H1 (cell line): ENCODE measurements around the gene TBC1D22A. TPM values are rescaled to one million over a fixed set of nuclear protein-coding genes. Genes with fewer than 3 reads are reported as not detected.

ENCODE experiments used
- CTCF ChIA-PET: fragments of 300-600 bp; sonication (Branson Sonifier 250); formaldehyde crosslinking; loops from one replicate; lab custom pipeline; 2021; ENCODE audit not compliant: partially characterized antibody; lab: Charles Lee
- POLR2A ChIA-PET: fragments of 300-600 bp; sonication (Branson Sonifier 250); formaldehyde crosslinking; loops from one replicate; lab custom pipeline; 2021; ENCODE audit warnings: inconsistent platforms; ENCODE audit not compliant: partially characterized antibody; lab: Charles Lee
- DNase-seq, 2 experiments: peaks; one replicate each; pipeline versions ENCODE4 v3.0.0 to v3.0.0-alpha.2; 2010 to 2022; ENCODE audit warnings: low spot score in 2 of 2, low read depth in 1 of 2, mixed read lengths in 1 of 2
- FAIRE-seq: peaks from 2 replicates; lab custom pipeline; 2011; peaks lifted over from hg19 to GRCh38; lab: Jason Lieb, UNC
- H2AFZ ChIP-seq: 2 replicates; pipeline ENCODE4 v1.8.1; 2012; ENCODE audit warnings: low read length, inconsistent platforms
- H2AK5ac ChIP-seq: 2 replicates; pipeline ENCODE4 v1.6.1; 2013; ENCODE audit warnings: low read depth, low read length
- H2BK120ac ChIP-seq: replicated peaks from 2 replicates; pipeline ENCODE3; 2013; ENCODE audit warnings: low read depth, low read length, inconsistent platforms
- H2BK12ac ChIP-seq: 2 replicates; pipeline ENCODE4 v1.6.1; 2013; ENCODE audit warnings: low read depth, low read length
- H2BK15ac ChIP-seq: 2 replicates; pipeline ENCODE4 v1.6.1; 2013; ENCODE audit warnings: low read length
- H2BK20ac ChIP-seq: 2 replicates; pipeline ENCODE4 v1.6.1; 2013; ENCODE audit warnings: low read length
- H2BK5ac ChIP-seq: 2 replicates; pipeline ENCODE4 v1.6.1; 2013; ENCODE audit warnings: low read depth, low read length
- H3K14ac ChIP-seq: 2 replicates; pipeline ENCODE4 v1.6.1; 2013; ENCODE audit warnings: inconsistent platforms; ENCODE audit not compliant: insufficient read length
- H3K18ac ChIP-seq: 2 replicates; pipeline ENCODE4 v1.6.1; 2013; ENCODE audit warnings: low read length; ENCODE audit errors: extremely low read depth
- H3K23ac ChIP-seq: 2 replicates; pipeline ENCODE4 v1.6.1; 2013; ENCODE audit warnings: inconsistent platforms; ENCODE audit not compliant: insufficient read length
- H3K23me2 ChIP-seq: 2 replicates; pipeline ENCODE4 v1.6.1; 2013; ENCODE audit warnings: low read depth, low read length
- H3K27ac ChIP-seq: 2 replicates; pipeline ENCODE4 v1.6.1; 2011; ENCODE audit warnings: low read depth, low read length, inconsistent platforms
- H3K27me3 ChIP-seq, 4 experiments: replicated peaks in 1 of 4; 1 replicate in 1 of 4; 2 replicates in 3 of 4; pipeline versions ENCODE4 v1.6.1 to v1.8.1; 2011 to 2013; ENCODE audit warnings: low read length in 3 of 4, mild to moderate bottlenecking in 3 of 4, inconsistent platforms in 2 of 4, mixed read lengths in 2 of 4, moderate library complexity in 1 of 4; ENCODE audit not compliant: control insufficient read depth in 3 of 4, insufficient read depth in 3 of 4; ENCODE audit errors: extremely low read depth in 1 of 4
- H3K36me3 ChIP-seq, 4 experiments: 2 replicates each; pipeline versions ENCODE4 v1.6.1 to v1.8.1; 2011 to 2013; ENCODE audit warnings: mild to moderate bottlenecking in 4 of 4, low read length in 3 of 4, moderate library complexity in 2 of 4, control low read depth in 1 of 4, inconsistent platforms in 1 of 4; ENCODE audit not compliant: insufficient read depth in 4 of 4, control insufficient read depth in 2 of 4
- H3K4ac ChIP-seq: replicated peaks from 2 replicates; pipeline ENCODE3; 2013; ENCODE audit warnings: low read length, low read depth, mixed read lengths, inconsistent platforms; ENCODE audit not compliant: insufficient read length
- H3K4me1 ChIP-seq, 4 experiments: replicated peaks in 1 of 4; 1 replicate in 1 of 4; 2 replicates in 3 of 4; pipeline versions ENCODE4 v1.6.1 to v1.8.1; 2011 to 2013; ENCODE audit warnings: low read length in 3 of 4, inconsistent platforms in 2 of 4, mixed read lengths in 1 of 4; ENCODE audit not compliant: insufficient read depth in 4 of 4, control insufficient read depth in 3 of 4
- H3K4me2 ChIP-seq, 2 experiments: 2 replicates each; pipeline versions ENCODE4 v1.6.1 to v1.8.1; 2011 to 2013; ENCODE audit warnings: low read depth in 2 of 2, low read length in 2 of 2, control low read depth in 1 of 2, inconsistent platforms in 1 of 2, mild to moderate bottlenecking in 1 of 2; ENCODE audit not compliant: insufficient read depth in 1 of 2
- H3K4me3 ChIP-seq, 4 experiments: fragments of 200-600, 300-600 bp in 1 of 4; sonication (generic), shearing (Covaris generic), sonication (Bioruptor Twin) in 1 of 4; 2 replicates each; pipeline versions ENCODE4 v1.5.1 to v1.8.1; 2011 to 2016; ENCODE audit warnings: low read length in 4 of 4, low read depth in 3 of 4, control low read depth in 2 of 4, inconsistent platforms in 2 of 4, mild to moderate bottlenecking in 2 of 4, mixed read lengths in 1 of 4, moderate library complexity in 1 of 4; ENCODE audit not compliant: insufficient read depth in 2 of 4; ENCODE audit errors: extremely low read depth in 1 of 4
- H3K56ac ChIP-seq: replicated peaks from 2 replicates; pipeline ENCODE3; 2013; ENCODE audit warnings: low read depth, mild to moderate bottlenecking, mixed read lengths, low read length, inconsistent platforms; ENCODE audit not compliant: insufficient read length
- H3K79me1 ChIP-seq: 2 replicates; pipeline ENCODE4 v1.6.1; 2013; ENCODE audit warnings: low read depth, low read length, control low read depth
- H3K79me2 ChIP-seq, 2 experiments: 2 replicates each; pipeline versions ENCODE4 v1.6.1 to v1.8.1; 2012 to 2013; ENCODE audit warnings: low read length in 2 of 2, mild to moderate bottlenecking in 2 of 2, inconsistent platforms in 1 of 2; ENCODE audit not compliant: insufficient read depth in 2 of 2, control insufficient read depth in 1 of 2
- H3K9ac ChIP-seq, 4 experiments: replicated peaks in 1 of 4; 1 replicate in 1 of 4; 2 replicates in 3 of 4; pipeline versions ENCODE4 v1.6.1 to v1.8.1; 2011 to 2013; ENCODE audit warnings: low read depth in 3 of 4, low read length in 3 of 4, control low read depth in 2 of 4, mild to moderate bottlenecking in 2 of 4, moderate library complexity in 2 of 4, inconsistent platforms in 1 of 4; ENCODE audit errors: extremely low read depth in 1 of 4
- H3K9me3 ChIP-seq, 2 experiments: 2 replicates each; pipeline versions ENCODE4 v1.6.1 to v1.8.1; 2012 to 2013; ENCODE audit warnings: mild to moderate bottlenecking in 2 of 2, moderate library complexity in 2 of 2, control low read depth in 1 of 2, inconsistent platforms in 1 of 2, low read depth in 1 of 2, low read length in 1 of 2, mixed read lengths in 1 of 2; ENCODE audit not compliant: insufficient read depth in 2 of 2
- H4K20me1 ChIP-seq, 2 experiments: replicated peaks in 1 of 2; 2 replicates each; pipeline versions ENCODE3 to v1.8.1; 2011 to 2013; ENCODE audit warnings: inconsistent platforms in 2 of 2, low read length in 2 of 2, mild to moderate bottlenecking in 1 of 2; ENCODE audit not compliant: insufficient read depth in 2 of 2, control insufficient read depth in 1 of 2
- H4K5ac ChIP-seq: 2 replicates; pipeline ENCODE4 v1.6.1; 2013; ENCODE audit warnings: low read length, low read depth, mixed read lengths, inconsistent platforms; ENCODE audit not compliant: insufficient read length
- H4K8ac ChIP-seq: 2 replicates; pipeline ENCODE4 v1.8.0; 2013; ENCODE audit warnings: mild to moderate bottlenecking, moderate library complexity, low read length, inconsistent platforms; ENCODE audit not compliant: insufficient read depth; ENCODE audit errors: extremely low read depth
- H4K91ac ChIP-seq: replicated peaks from 2 replicates; pipeline ENCODE3; 2013; ENCODE audit warnings: low read length, mixed read lengths, inconsistent platforms; ENCODE audit not compliant: insufficient read length
- BACH1 ChIP-seq: IDR thresholded peaks from 2 replicates; pipeline ENCODE4 v1.6.1; 2012; ENCODE audit warnings: low read length, improper control_type of control experiment
- BRCA1 ChIP-seq: IDR thresholded peaks from 2 replicates; pipeline ENCODE4 v1.6.1; 2012; ENCODE audit warnings: low read depth, low read length, improper control_type of control experiment
- CTBP2 ChIP-seq: IDR thresholded peaks from 2 replicates; pipeline ENCODE4 v1.7.0; 2011; ENCODE audit warnings: borderline replicate concordance, mild to moderate bottlenecking, moderate library complexity, mixed read lengths, low read length; ENCODE audit not compliant: insufficient read depth, insufficient read length
- EGR1 ChIP-seq: IDR thresholded peaks from 2 replicates; pipeline ENCODE4 v1.6.1; 2011; ENCODE audit warnings: low read depth, low read length, borderline replicate concordance
- EZH2 ChIP-seq: fragments of 200-600 bp; sonication (generic); IDR thresholded peaks from 2 replicates; pipeline ENCODE4 v1.7.1; 2012; ENCODE audit warnings: low read depth, mild to moderate bottlenecking, moderate library complexity, low read length, inconsistent platforms; ENCODE audit not compliant: severe bottlenecking
- FOSL1 ChIP-seq: IDR thresholded peaks from 2 replicates; pipeline ENCODE4 v1.6.1; 2011; ENCODE audit warnings: mild to moderate bottlenecking, low read depth, low read length, moderate library complexity; ENCODE audit not compliant: insufficient read depth
- GABPA ChIP-seq: IDR thresholded peaks from 2 replicates; pipeline ENCODE4 v1.6.1; 2011; ENCODE audit warnings: mild to moderate bottlenecking, low read length, moderate library complexity, borderline replicate concordance; ENCODE audit not compliant: insufficient read depth
- GTF2F1 ChIP-seq: IDR thresholded peaks from 2 replicates; pipeline ENCODE4 v1.6.1; 2012; ENCODE audit warnings: low read depth, low read length, improper control_type of control experiment, borderline replicate concordance
- JUN ChIP-seq: IDR thresholded peaks from 2 replicates; pipeline ENCODE4 v1.6.1; 2011; ENCODE audit warnings: low read depth, mild to moderate bottlenecking, improper control_type of control experiment, low read length
- JUND ChIP-seq: IDR thresholded peaks from 2 replicates; pipeline ENCODE4 v1.6.1; 2011; ENCODE audit warnings: mild to moderate bottlenecking, improper control_type of control experiment, low read length
- RFX5 ChIP-seq: IDR thresholded peaks from 2 replicates; pipeline ENCODE4 v1.6.1; 2011; ENCODE audit warnings: low read depth, low read length, improper control_type of control experiment, borderline replicate concordance
- SAP30 ChIP-seq: fragments of 300-600 bp; sonication (generic); IDR thresholded peaks from 2 replicates; pipeline ENCODE4 v1.7.1; 2012; ENCODE audit warnings: low read length, moderate library complexity, mild to moderate bottlenecking, inconsistent platforms; ENCODE audit not compliant: insufficient read depth, insufficient replicate concordance
- SRF ChIP-seq: IDR thresholded peaks from 2 replicates; pipeline ENCODE4 v1.6.1; 2011; ENCODE audit warnings: mild to moderate bottlenecking, low read depth, low read length, moderate library complexity
- TCF12 ChIP-seq: IDR thresholded peaks from 2 replicates; pipeline ENCODE4 v1.6.1; 2011; ENCODE audit warnings: low read depth, mild to moderate bottlenecking, low read length
- WGBS, 2 experiments: shearing (Covaris generic) in 1 of 2; methylation state at CpG; one replicate each; pipeline versions ENCODE4 v1.1.6 to v1.1.7; 2013 to 2015; ENCODE audit warnings: low lambda C conversion rate in 2 of 2, mixed read lengths in 2 of 2, inconsistent platforms in 1 of 2, low coverage in 1 of 2, missing lambda C conversion rate in 1 of 2; ENCODE audit not compliant: insufficient replicate concordance in 2 of 2, insufficient coverage in 1 of 2, insufficient read length in 1 of 2; ENCODE audit errors: extremely low coverage in 1 of 2, missing lambda C conversion rate in 1 of 2; 5-methylcytosine and 5-hydroxymethylcytosine counted together
- polyA plus RNA-seq, 7 experiments: library from polyadenylated mRNA; depleted of rRNA in 3 of 7; stranded (reverse) in 5 of 7; unstranded in 2 of 7; fragments of >200 nt in 5 of 7; fragments of 200-250 nt in 2 of 7; gene quantifications; 1 replicate in 5 of 7; 2 replicates in 1 of 7; 4 replicates in 1 of 7; pipeline versions ENCODE4 v1.2.1 to v1.2.3, GENCODE V29; 2011 to 2013; ENCODE audit warnings: missing spikeins in 2 of 7, mixed read lengths in 2 of 7
- total RNA-seq: library from RNA; stranded (reverse); fragmentation: NEBNext Ultra II Directional; extraction: Animal tissue kit (Norgen Biotek cat#: 25700); gene quantifications from 2 replicates; pipeline ENCODE4 v1.2.1, GENCODE V29; 2021

Gene TBC1D22A
- total and polyA plus RNA-seq, 2 of the 8 experiments (the other 6 are each of a cell fraction or from before 2014, with no cell fraction given), result 11.9 to 18.4 TPM

- H2BK5ac ChIP-seq, result no peak overlapping the region; the same call in 1 of the 2 replicates
- no peak overlapping the region for H2BK20ac ChIP-seq
- H2AK5ac ChIP-seq, result no peak overlapping the region
- H3K18ac ChIP-seq, result no peak overlapping the region; the same call in 1 of the 2 replicates
- H3K9ac ChIP-seq, result no peak overlapping the region
- H3K79me1 ChIP-seq, result peaks cover 4% of the 10 kb centered on the region
- no peak overlapping the region for H2BK120ac ChIP-seq
- H3K56ac ChIP-seq, result no peak overlapping the region
- no peak overlapping the region for H4K5ac ChIP-seq
- no peaks in the 10 kb centered on the region for H3K9me3 ChIP-seq
- H3K4me3 ChIP-seq, result no peak overlapping the region
- no peak overlapping the region for H3K27ac ChIP-seq
- peaks cover 2 to 5% of the 10 kb centered on the region in 2 experiments for H4K20me1 ChIP-seq
- H3K27me3 ChIP-seq, result no peaks in the 10 kb centered on the region
- no peak overlapping the region for H3K4me2 ChIP-seq
- no peak overlapping the region for H4K8ac ChIP-seq
- H4K91ac ChIP-seq, result no peak overlapping the region
- DNase-seq (no peak), FAIRE-seq (no peak)
- no peak overlapping the region for H3K23ac ChIP-seq
- CTCF ChIA-PET, result interaction anchor here (1.6 kb wide), 1 partner anchor 208 kb away, joined by 5 read pairs; no protein-coding TSS in a partner anchor
- no peaks in the 10 kb centered on the region for H3K23me2 ChIP-seq
- WGBS, 2 experiments, result 90% methylated on average over 8 of the region's 11 CpGs; no CpG with 5 or more reads in 1 of the 2 experiments
- H3K4me1 ChIP-seq, result no peaks in the 10 kb centered on the region; a peak in 1 of 7 replicates
- no peaks in the 10 kb centered on the region for H3K79me2 ChIP-seq
- no peak overlapping the region for H3K14ac ChIP-seq
- POLR2A ChIA-PET, result interaction anchor here (1.6 kb wide), 1 partner anchor 22 kb away, joined by 5 read pairs; no protein-coding TSS in a partner anchor
- no peak overlapping the region for H2BK12ac ChIP-seq
- H3K36me3 ChIP-seq, result no peaks in the 10 kb centered on the region
- H3K4ac ChIP-seq, result no peak overlapping the region
- H2BK15ac ChIP-seq, result no peak overlapping the region
- H2AFZ ChIP-seq, result no peak overlapping the region
- TF ChIP-seq CTBP2 (no peak), RFX5 (no peak), BACH1 (no peak), SAP30 (no peak), BRCA1 (no peak), GTF2F1 (no peak), EZH2 (no peak), FOSL1 (no peak), SRF (no peak), JUN (no peak), EGR1 (no peak), TCF12 (no peak), JUND (no peak), GABPA (no peak)
These were observed 272.5 kb downstream of the TBC1D22A start for GRCh38 chr22:47034905-47035419.
